ENCODE measurements around the gene GDPD5.

The GDPD5 gene

GRCh38 chr11:75492181-75492820 lies 33.4 kb downstream of the GDPD5 start:
- H3K9me3 ChIP-seq (ENCODE audit: control insufficient read depth, low read length), result no peaks in the 10 kb centered on the region
- peak overlapping the region; percentile 23 for H3K27ac ChIP-seq (ENCODE audit: insufficient read depth, low read length, poor library complexity, severe bottlenecking)
- H3K4me1 ChIP-seq (ENCODE audit: control insufficient read depth, insufficient read depth, low read length, poor library complexity, severe bottlenecking), result peaks cover 15% of the 10 kb centered on the region
- peak overlapping the region; percentile 7 for H3K4me3 ChIP-seq (ENCODE audit: insufficient read depth, low read depth, low read length, poor library complexity, severe bottlenecking)
- H3K36me3 ChIP-seq (ENCODE audit: control insufficient read depth, insufficient read depth, low read length), result no peaks in the 10 kb centered on the region
- peak; percentile 41 to 47 (median 47) for DNase-seq
- no peaks in the 10 kb centered on the region for H3K27me3 ChIP-seq (replicated peaks; ENCODE audit: control insufficient read depth, insufficient read depth, low read length, poor library complexity, severe bottlenecking)

GRCh38 chr11:75491465-75491864 lies 34.3 kb downstream of the GDPD5 start:
- Histone ChIP-seq H3K4me3 (ENCODE audit: insufficient read depth, low read depth, low read length, poor library complexity, severe bottlenecking) (no peak overlapping the region), H3K36me3 (ENCODE audit: control insufficient read depth, insufficient read depth, low read length) (no peaks in the 10 kb centered on the region), H3K9me3 (ENCODE audit: control insufficient read depth, low read length) (no peaks in the 10 kb centered on the region), H3K4me1 (ENCODE audit: control insufficient read depth, insufficient read depth, low read length, poor library complexity, severe bottlenecking) (peaks cover 15% of the 10 kb centered on the region), H3K27me3 (replicated peaks; ENCODE audit: control insufficient read depth, insufficient read depth, low read length, poor library complexity, severe bottlenecking) (no peaks in the 10 kb centered on the region), H3K27ac (ENCODE audit: insufficient read depth, low read length, poor library complexity, severe bottlenecking) (no peak overlapping the region)
- no peak for DNase-seq

DNA sequence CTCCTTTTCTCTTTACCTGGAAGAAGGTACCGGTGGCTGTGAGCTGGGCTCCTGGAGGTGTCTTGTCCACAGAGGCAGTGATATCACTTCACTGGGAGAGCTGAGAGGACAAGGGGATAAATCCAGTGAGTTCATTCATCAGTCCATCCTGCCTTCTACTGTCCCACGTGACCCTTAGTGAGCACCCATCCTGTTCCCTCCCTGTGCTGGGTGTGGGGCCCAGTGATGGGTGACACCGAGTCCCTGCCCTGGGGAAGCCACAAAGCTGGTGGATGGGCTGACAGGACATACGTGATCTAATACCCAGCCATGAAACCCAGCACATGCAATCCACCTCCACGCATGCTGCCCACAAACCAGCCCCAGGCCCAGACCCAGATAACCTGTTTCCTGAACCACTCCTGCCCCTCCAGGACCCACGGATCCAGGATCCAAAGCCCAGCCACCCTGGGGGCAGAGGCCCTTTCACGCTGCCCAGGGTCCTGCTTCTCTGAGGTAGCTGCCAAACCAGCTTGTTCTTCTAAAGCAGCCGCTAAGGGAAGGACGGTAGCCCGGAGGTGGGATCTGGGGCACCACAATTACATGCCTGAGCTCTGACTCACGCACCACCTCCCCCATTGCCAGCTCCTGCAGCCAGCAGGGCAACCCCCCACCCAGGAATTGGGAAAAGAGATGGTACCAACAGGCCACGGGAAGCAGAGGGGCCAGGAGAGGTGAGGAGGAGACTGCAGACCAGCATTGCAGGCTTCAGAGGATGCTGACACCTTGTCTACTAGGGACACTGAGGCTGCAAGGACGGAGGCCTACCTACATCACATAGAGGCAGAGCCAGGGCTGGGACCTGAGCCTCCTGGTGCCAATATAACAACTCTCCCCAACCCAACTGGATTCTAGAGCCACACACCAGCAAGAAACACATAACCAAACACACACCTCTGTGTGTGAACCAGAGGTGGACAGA lies 35.2 kb downstream of the GDPD5 start:
- no peak for DNase-seq
- H3K4me3 ChIP-seq (ENCODE audit: insufficient read depth, low read depth, low read length, poor library complexity, severe bottlenecking), result no peak overlapping the region
- no peaks in the 10 kb centered on the region for H3K36me3 ChIP-seq (ENCODE audit: control insufficient read depth, insufficient read depth, low read length)
- H3K27me3 ChIP-seq (replicated peaks; ENCODE audit: control insufficient read depth, insufficient read depth, low read length, poor library complexity, severe bottlenecking), result no peaks in the 10 kb centered on the region
- peaks cover 15% of the 10 kb centered on the region for H3K4me1 ChIP-seq (ENCODE audit: control insufficient read depth, insufficient read depth, low read length, poor library complexity, severe bottlenecking)
- no peaks in the 10 kb centered on the region for H3K9me3 ChIP-seq (ENCODE audit: control insufficient read depth, low read length)
- no peak overlapping the region for H3K27ac ChIP-seq (ENCODE audit: insufficient read depth, low read length, poor library complexity, severe bottlenecking)

GRCh38 chr11:75487365-75487764 lies 38.4 kb downstream of the GDPD5 start:
- Histone ChIP-seq H3K9me3 (ENCODE audit: control insufficient read depth, low read length) (no peaks in the 10 kb centered on the region), H3K27ac (ENCODE audit: insufficient read depth, low read length, poor library complexity, severe bottlenecking) (no peak overlapping the region), H3K4me1 (ENCODE audit: control insufficient read depth, insufficient read depth, low read length, poor library complexity, severe bottlenecking) (peaks cover 12% of the 10 kb centered on the region), H3K4me3 (ENCODE audit: insufficient read depth, low read depth, low read length, poor library complexity, severe bottlenecking) (no peak overlapping the region), H3K36me3 (ENCODE audit: control insufficient read depth, insufficient read depth, low read length) (no peaks in the 10 kb centered on the region), H3K27me3 (replicated peaks; ENCODE audit: control insufficient read depth, insufficient read depth, low read length, poor library complexity, severe bottlenecking) (no peaks in the 10 kb centered on the region)
- no peak for DNase-seq

GRCh38 chr11:75485742-75486141 lies 40.0 kb downstream of the GDPD5 start:
- no peaks in the 10 kb centered on the region for H3K36me3 ChIP-seq (ENCODE audit: control insufficient read depth, insufficient read depth, low read length)
- H3K27me3 ChIP-seq (replicated peaks; ENCODE audit: control insufficient read depth, insufficient read depth, low read length, poor library complexity, severe bottlenecking), result no peaks in the 10 kb centered on the region
- no peak overlapping the region for H3K4me3 ChIP-seq (ENCODE audit: insufficient read depth, low read depth, low read length, poor library complexity, severe bottlenecking)
- DNase-seq, result no peak
- no peaks in the 10 kb centered on the region for H3K9me3 ChIP-seq (ENCODE audit: control insufficient read depth, low read length)
- H3K27ac ChIP-seq (ENCODE audit: insufficient read depth, low read length, poor library complexity, severe bottlenecking), result no peak overlapping the region
- peaks cover 3% of the 10 kb centered on the region for H3K4me1 ChIP-seq (ENCODE audit: control insufficient read depth, insufficient read depth, low read length, poor library complexity, severe bottlenecking)

DNA sequence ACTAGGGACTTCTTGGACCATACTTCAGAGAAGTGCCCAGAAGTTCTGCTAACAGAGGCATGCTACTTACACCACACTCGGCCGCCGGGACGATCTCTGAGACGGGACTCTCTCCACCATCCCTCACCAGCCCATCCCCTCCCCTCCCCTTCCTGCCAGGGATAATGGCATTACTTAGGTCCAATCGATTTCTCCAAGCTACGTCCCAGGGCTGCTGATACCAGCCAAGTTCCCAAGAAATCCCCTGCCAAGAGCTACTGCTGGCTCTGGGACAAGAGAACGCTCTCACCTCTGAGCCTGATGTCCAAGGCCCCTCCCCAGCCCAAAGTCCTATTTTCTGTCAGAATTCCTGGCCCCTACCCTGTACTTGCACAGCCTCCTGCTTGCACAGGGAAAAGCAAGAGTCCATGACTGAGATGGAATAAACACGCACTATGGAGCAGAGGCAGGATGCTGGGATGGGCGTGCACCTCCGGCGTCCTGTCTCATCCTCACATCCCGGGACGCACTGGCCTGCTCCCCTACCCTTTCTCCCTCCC lies 42.7 kb downstream of the GDPD5 start:
- no peaks in the 10 kb centered on the region for H3K4me1 ChIP-seq (ENCODE audit: control insufficient read depth, insufficient read depth, low read length, poor library complexity, severe bottlenecking)
- DNase-seq, result no peak
- H3K9me3 ChIP-seq (ENCODE audit: control insufficient read depth, low read length), result no peaks in the 10 kb centered on the region
- no peaks in the 10 kb centered on the region for H3K27me3 ChIP-seq (replicated peaks; ENCODE audit: control insufficient read depth, insufficient read depth, low read length, poor library complexity, severe bottlenecking)
- no peak overlapping the region for H3K27ac ChIP-seq (ENCODE audit: insufficient read depth, low read length, poor library complexity, severe bottlenecking)
- H3K4me3 ChIP-seq (ENCODE audit: insufficient read depth, low read depth, low read length, poor library complexity, severe bottlenecking), result no peak overlapping the region
- H3K36me3 ChIP-seq (ENCODE audit: control insufficient read depth, insufficient read depth, low read length), result no peaks in the 10 kb centered on the region

- no peak for DNase-seq
- H3K27me3 ChIP-seq (replicated peaks; ENCODE audit: control insufficient read depth, insufficient read depth, low read length, poor library complexity, severe bottlenecking), result no peaks in the 10 kb centered on the region
Observed at GRCh38 chr11:75481922-75482606, 43.7 kb downstream of the GDPD5 start.

DNA sequence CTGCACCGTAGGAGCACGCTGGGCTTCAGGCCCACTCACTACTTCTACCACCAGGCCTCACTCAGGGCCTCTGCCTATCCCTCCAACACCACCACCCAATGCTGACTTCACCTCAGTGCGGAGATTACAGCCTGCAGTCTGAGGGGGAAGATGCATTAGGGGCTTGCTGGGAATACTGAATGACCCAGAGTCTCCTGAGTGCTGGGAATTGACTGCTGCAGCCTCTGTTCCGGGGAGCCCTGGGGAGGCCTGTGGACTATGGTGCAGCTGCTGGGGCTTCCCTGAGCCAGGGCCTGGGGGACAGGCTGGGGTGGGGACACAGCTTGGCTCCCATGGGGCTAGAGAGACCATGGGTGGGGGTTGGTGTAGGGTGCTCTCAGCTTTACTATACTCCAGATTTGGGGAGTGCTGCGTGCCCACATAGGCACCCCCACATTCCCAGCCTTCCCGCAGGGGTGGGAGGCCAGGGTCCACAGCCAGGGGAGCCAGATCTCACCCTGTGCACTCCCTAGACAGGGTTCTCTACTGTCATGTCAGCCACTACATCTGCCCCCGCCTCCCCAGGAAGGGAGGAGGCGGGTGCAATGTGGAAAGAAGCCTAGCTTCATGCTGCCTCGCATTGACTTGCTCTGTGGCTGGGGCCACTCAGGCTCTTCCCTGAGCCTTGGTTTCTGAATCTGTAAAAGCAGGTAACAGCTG lies 44.4 kb downstream of the GDPD5 start:
- Histone ChIP-seq H3K9me3 (ENCODE audit: control insufficient read depth, low read length) (no peaks in the 10 kb centered on the region), H3K4me1 (ENCODE audit: control insufficient read depth, insufficient read depth, low read length, poor library complexity, severe bottlenecking) (no peaks in the 10 kb centered on the region), H3K36me3 (ENCODE audit: control insufficient read depth, insufficient read depth, low read length) (no peaks in the 10 kb centered on the region), H3K4me3 (ENCODE audit: insufficient read depth, low read depth, low read length, poor library complexity, severe bottlenecking) (no peak overlapping the region), H3K27ac (ENCODE audit: insufficient read depth, low read length, poor library complexity, severe bottlenecking) (no peak overlapping the region), H3K27me3 (replicated peaks; ENCODE audit: control insufficient read depth, insufficient read depth, low read length, poor library complexity, severe bottlenecking) (no peaks in the 10 kb centered on the region)
- DNase-seq, result no peak

More at GRCh38 chr11:75481922-75482606, 43.7 kb downstream of the GDPD5 start:
- Histone ChIP-seq H3K27ac (ENCODE audit: insufficient read depth, low read length, poor library complexity, severe bottlenecking) (no peak overlapping the region), H3K4me1 (ENCODE audit: control insufficient read depth, insufficient read depth, low read length, poor library complexity, severe bottlenecking) (no peaks in the 10 kb centered on the region), H3K9me3 (ENCODE audit: control insufficient read depth, low read length) (no peaks in the 10 kb centered on the region), H3K4me3 (ENCODE audit: insufficient read depth, low read depth, low read length, poor library complexity, severe bottlenecking) (no peak overlapping the region), H3K36me3 (ENCODE audit: control insufficient read depth, insufficient read depth, low read length) (no peaks in the 10 kb centered on the region)
